GM18861 (cell line): ENCODE measurements around the gene ATG5.
"Not testable (repeated sequence)": the region's sequence is repeated elsewhere in the genome, so short reads cannot be mapped to it uniquely, and the experiment has no call there.

Experiments used
- ATAC-seq: cut with Tn5 transposase; IDR thresholded peaks from one replicate; pipeline ENCODE4 v1.9.1; 2021; ENCODE audit not compliant: unreplicated experiment

The ATG5 gene

GRCh38 chr6:106160189-106160588 lies 165.4 kb downstream of the ATG5 start:
- no peak for ATAC-seq

GRCh38 chr6:106159531-106159940 lies 166.0 kb downstream of the ATG5 start:
- no peak for ATAC-seq

- no peak for ATAC-seq
These were observed 166.7 kb downstream of the ATG5 start for GRCh38 chr6:106158816-106159215.

- ATAC-seq, result no peak
These were observed 168.7 kb downstream of the ATG5 start for GRCh38 chr6:106156863-106157262.

GRCh38 chr6:106156413-106156812 lies 169.1 kb downstream of the ATG5 start:
- ATAC-seq, result no peak

- no peak for ATAC-seq
These were observed 170.2 kb downstream of the ATG5 start for GRCh38 chr6:106155219-106155830.

GRCh38 chr6:106154326-106154725 lies 171.2 kb downstream of the ATG5 start:
- no peak for ATAC-seq

- ATAC-seq, result no peak
These were observed 172.6 kb downstream of the ATG5 start for GRCh38 chr6:106152952-106153351.

GRCh38 chr6:106152476-106152875 lies 173.1 kb downstream of the ATG5 start:
- ATAC-seq, result not testable (repeated sequence)

GRCh38 chr6:106149472-106150069 lies 176.0 kb downstream of the ATG5 start:
- no peak for ATAC-seq

- no peak for ATAC-seq
These were observed 178.1 kb downstream of the ATG5 start for GRCh38 chr6:106147476-106147875.

- peak; percentile 48 for ATAC-seq
These were observed 178.7 kb downstream of the ATG5 start for GRCh38 chr6:106146852-106147351.

GRCh38 chr6:106145741-106146227 lies 179.8 kb downstream of the ATG5 start:
- no peak for ATAC-seq

GRCh38 chr6:106145144-106145543 lies 180.4 kb downstream of the ATG5 start:
- ATAC-seq, result no peak

GRCh38 chr6:106143665-106144064 lies 181.9 kb downstream of the ATG5 start:
- ATAC-seq, result no peak

- ATAC-seq, result no peak
These were observed 182.6 kb downstream of the ATG5 start for GRCh38 chr6:106142876-106143431.

- ATAC-seq, result peak; percentile 81
These were observed 183.9 kb downstream of the ATG5 start for GRCh38 chr6:106141441-106142237.

- no peak for ATAC-seq
These were observed 187.4 kb downstream of the ATG5 start for GRCh38 chr6:106138151-106138550.

- no peak for ATAC-seq
These were observed 188.7 kb downstream of the ATG5 start for GRCh38 chr6:106136845-106137244.

- no peak for ATAC-seq
These were observed 189.5 kb downstream of the ATG5 start for GRCh38 chr6:106135911-106136571.
